ENCODE data around the gene B3GALT6.

GRCh38 chr1:1183833-1184775, 47.9 kb upstream of the B3GALT6 start:
- TF ChIP-seq CTCF (IDR thresholded peaks at IDR 0.05; ENCODE audit: low read depth, low read length) (no peak), MAX (IDR thresholded peaks at IDR 0.05; ENCODE audit: low read depth, low read length) (no peak)
